GM18909 (cell line): ENCODE results near the gene TCP11.

Source experiments
- ATAC-seq: cut with Tn5 transposase; IDR thresholded peaks from one replicate; pipeline ENCODE4 v1.9.1; 2021; ENCODE audit warnings: mild to moderate bottlenecking; ENCODE audit not compliant: unreplicated experiment, poor library complexity

Gene TCP11

GRCh38 chr6:35141007-35141655 is at the start of gene TCP11:
TSS of gene TCP11 (minus strand) at chr6:35141339. CDS start at chr6:35140870, 469 bp downstream.
- ATAC-seq, result no peak

DNA sequence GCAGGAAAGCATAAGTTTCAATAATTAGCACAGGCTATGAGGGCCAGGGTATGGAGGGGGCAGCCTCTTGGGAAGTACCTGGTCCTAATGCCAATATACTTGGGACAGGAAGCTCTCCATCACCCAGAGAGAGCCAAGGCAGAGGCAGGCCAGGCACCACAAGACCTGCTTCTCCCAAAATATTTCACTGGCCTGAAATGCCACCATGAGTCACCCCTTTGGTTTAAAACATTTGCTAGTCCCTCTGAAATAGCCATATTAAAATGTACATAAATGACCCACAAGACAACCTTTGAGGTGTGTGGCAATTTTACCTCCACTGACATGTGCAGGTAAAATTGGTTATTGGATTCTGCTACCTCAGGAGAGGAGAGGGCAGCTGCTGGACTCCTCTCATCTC is 49.2 kb upstream of the TCP11 start:
- ATAC-seq, result no peak

DNA sequence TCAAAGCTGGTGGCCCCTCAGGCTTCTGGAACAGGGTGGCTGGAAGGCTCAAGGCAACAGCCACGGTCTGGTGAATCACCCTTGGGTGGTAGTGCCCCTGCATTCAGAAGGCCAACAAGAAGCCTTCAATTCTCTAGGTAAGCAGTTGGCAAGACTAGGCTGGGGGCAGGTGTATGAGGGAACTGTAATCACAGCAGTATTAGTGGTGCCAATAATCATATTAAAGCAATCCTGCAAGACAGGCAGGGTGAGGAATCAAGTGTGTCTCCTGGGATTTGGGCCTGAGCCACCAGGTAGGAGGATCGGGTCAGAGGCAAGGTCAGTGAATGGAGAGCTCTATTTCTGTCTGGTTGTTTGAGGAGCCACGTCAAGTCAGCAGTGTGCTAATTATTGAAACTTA is 47.7 kb upstream of the TCP11 start:
- no peak for ATAC-seq

DNA sequence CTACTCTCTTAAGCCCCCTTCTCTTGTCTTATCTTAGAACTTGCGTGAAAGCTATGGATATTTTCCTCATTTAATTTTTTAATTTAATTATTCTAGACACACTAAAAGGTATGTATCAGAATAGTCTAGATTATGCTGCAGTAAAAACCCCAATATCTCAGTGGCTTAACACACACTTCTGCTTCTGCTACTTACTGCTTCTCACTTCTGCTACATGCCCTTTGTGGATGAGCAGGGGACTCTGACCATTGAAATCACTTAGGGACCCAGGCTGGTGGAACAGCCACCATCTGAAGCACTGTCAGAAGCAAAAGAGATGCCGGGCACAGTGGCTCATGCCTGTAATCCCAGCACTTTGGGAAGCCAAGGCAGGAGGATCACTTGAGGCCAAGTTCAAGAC is 45.4 kb upstream of the TCP11 start:
- ATAC-seq, result no peak

- ATAC-seq, result no peak
These were observed 44.8 kb upstream of the TCP11 start for GRCh38 chr6:35185971-35186370.

- no peak for ATAC-seq
These were observed 44.2 kb upstream of the TCP11 start for GRCh38 chr6:35185302-35185681.

- ATAC-seq, result no peak
These were observed 43.6 kb upstream of the TCP11 start for GRCh38 chr6:35184580-35185301.

- no peak for ATAC-seq
These were observed 42.8 kb upstream of the TCP11 start for GRCh38 chr6:35183935-35184334.

GRCh38 chr6:35183281-35183680 is 42.1 kb upstream of the TCP11 start:
- no peak for ATAC-seq

DNA sequence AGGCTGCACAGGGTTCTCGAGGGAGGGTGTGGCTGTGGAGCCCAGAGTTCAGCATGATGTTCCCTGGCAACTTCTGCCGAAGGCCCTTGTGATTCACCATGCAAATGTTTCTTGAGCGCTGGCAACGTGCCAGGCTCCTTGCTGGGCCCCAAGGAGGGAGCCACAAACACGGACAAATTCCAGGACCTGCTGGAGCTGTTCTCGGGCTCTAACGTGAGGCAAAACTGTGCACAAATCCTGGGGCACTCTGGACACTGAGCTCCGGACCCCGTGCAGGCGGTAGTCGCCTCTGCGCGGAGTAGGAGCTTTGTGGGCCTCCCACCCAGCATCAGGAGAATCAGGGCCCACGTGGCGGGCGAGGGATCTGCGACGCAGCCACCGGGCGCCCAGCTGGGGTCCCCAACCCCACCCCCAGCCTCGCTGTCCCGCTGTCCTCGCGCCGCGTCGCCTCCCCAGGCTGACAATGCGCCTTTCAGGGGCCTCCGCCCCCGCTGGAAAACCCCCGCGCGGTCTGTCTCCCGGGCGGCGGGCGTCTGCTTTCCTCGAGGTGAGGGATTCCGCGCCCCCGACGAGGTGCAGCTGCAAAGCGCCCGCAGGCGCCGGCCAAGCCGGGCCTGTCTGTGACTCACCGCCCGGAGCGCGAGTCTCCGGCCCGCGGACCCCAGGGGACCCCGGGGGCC is 40.9 kb upstream of the TCP11 start:
- ATAC-seq, result no peak

DNA sequence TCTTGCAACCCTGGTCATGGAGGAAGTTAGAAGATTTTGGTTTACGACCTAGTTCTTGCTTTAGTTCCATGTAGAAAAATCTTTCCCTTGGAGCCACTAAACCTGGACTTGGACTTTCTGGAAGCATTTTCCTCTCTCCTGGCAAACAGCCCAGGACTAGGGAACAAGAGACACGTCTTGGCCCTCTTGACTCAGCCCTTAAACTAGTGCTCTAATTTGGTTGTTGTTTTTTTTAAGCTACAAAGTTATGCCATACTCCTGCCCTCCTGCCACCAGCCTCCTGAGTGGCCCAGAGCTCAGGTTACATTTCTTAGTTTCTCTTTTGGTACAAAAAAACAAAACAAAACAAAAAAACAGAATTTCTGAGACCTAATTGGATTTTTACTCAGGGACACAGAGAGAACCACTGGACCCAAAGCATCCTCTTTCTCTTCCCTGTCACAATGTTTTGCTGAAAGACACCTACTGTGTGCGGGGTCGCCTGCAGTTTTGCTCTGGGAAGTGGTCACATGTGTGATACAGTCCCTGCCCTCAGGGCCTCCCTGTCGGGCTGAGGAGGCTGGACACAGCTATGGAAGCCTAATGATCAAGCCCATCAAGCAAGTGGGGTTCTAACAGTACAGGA is 40.3 kb upstream of the TCP11 start:
- no peak for ATAC-seq

DNA sequence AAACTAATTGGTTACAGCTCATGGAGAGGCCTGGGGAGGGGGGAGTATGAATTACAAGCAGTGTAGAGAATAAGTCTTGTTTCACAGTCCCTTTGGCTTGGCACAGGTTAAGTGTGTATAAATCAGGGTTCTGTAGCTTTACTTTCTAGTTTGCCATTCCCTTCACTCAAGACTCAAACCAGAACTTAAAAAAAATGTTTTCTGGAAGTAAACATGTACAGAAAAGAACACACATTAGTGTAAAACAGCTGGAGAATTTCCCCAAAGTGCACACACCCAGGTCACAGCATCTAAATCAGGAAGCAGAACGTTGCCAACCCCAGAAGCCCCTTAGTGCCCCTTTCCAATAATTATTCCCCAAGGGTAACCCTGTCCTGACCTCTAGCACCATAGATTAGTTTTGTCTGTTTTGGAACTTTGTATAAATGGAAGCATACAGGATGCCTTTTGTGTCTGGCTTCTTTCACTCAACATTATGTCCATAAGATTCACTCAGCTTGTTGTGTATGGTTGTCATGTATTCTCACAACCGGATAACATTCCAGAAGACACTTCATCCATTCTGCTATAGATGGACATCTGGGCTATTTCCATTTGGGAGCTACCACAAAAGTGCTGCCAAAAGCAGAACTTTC is 38.9 kb upstream of the TCP11 start:
- no peak for ATAC-seq

- ATAC-seq, result peak; percentile 43
These were observed 38.0 kb upstream of the TCP11 start for GRCh38 chr6:35178932-35179832.

DNA sequence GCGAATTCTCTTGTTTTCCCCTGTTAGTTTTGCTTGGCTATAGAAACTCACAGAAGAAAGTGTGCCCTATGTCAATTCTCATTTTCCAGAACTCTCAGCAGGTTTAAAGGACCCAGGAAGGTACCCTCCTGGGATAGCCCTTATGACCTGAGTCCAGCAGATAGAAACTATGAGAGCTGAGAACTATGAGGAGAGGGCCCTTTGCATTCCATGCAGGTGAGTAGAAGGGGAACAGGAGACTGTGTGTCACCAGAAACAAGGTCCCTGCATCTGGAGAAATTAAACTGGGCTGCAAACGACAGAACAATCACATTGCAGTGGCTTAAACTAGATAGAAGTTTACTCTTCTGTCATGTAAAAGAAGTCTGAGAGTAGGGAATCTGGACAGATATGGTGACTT is 36.9 kb upstream of the TCP11 start:
- ATAC-seq, result no peak

- ATAC-seq, result no peak
These were observed 36.5 kb upstream of the TCP11 start for GRCh38 chr6:35177596-35177995.

- ATAC-seq, result no peak
These were observed 36.0 kb upstream of the TCP11 start for GRCh38 chr6:35177157-35177556.

DNA sequence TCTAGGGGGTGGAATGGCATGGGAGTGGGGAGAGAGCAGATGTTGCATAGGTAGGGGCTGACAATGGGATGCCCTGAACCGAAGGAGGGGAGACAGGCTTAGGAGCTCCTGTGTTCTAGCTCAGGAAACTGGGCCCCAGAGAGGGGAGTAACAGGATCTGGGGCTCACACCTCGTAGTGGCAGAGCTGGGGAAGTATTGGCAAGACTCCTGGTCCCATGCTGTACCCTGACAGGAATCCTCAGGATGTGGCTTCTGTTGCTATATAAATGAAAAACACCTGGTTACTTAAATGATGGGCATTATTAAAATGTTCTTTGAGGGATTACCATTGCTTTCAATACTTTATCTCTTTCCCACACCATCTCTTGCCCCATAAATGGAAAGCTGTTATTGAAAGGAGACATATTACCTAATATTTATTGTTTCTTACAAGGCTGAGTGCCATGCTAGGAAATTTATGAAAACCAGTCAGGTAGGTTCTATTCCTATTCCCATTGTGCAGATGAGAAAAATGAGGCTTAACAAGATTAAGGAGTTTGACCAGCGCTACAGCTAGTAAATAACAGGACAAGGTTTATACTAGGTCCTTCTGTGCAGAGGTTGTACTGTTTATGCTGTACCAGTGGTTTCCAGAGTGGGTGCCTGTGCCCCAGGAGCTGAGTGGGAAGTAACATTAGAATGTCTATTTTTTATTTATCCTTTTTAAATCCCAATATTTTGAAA is 35.3 kb upstream of the TCP11 start:
- no peak for ATAC-seq

DNA sequence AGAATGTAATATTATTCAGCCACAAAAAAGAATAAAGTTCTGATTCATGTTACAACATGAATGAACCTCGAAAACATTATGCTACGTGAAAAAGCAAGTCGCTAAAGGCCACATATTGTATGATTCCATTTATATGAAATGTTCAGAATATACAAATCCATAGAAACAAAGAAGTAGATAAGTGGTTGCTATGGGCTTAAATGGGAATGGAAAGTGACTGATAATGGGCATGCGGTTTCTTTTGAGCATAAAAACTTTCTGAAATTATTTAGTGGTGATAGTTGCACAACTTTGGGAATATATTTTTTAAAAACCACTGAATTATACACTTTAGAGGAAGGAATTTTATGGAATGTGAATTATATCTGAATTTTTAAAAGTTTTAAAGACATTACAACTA is 33.4 kb upstream of the TCP11 start:
- ATAC-seq, result no peak

GRCh38 chr6:35174088-35174434 is 32.9 kb upstream of the TCP11 start:
- ATAC-seq, result no peak
